ENCODE data around the gene PGAP1.

PGAP1 gene

GRCh38 chr2:196887431-196887830, 39.1 kb downstream of the PGAP1 start:
- DNase-seq = no peak

GRCh38 chr2:196884368-196884767, 42.1 kb downstream of the PGAP1 start:
- no peak for DNase-seq

- DNase-seq = no peak
Measured at GRCh38 chr2:196876364-196876763, 50.1 kb downstream of the PGAP1 start.

GRCh38 chr2:196875414-196875813, 51.1 kb downstream of the PGAP1 start:
- no peak for DNase-seq

- no peak for DNase-seq
Measured at GRCh38 chr2:196873511-196873910, 53.0 kb downstream of the PGAP1 start.

- DNase-seq = no peak
Measured at GRCh38 chr2:196854629-196855028, 71.9 kb downstream of the PGAP1 start.

- DNase-seq = no peak
Measured at GRCh38 chr2:196853301-196854087, 73.0 kb downstream of the PGAP1 start.

GRCh38 chr2:196851088-196851487, 75.4 kb downstream of the PGAP1 start:
- DNase-seq = no peak

GRCh38 chr2:196849895-196850294, 76.6 kb downstream of the PGAP1 start:
- peak in 1 of 3 donors; percentile 3 for DNase-seq

GRCh38 chr2:196846295-196846694, 80.2 kb downstream of the PGAP1 start:
- DNase-seq = no peak

- DNase-seq = no peak
Measured at GRCh38 chr2:196845371-196845770, 81.1 kb downstream of the PGAP1 start.

GRCh38 chr2:196840171-196840570, 86.3 kb downstream of the PGAP1 start:
- DNase-seq = no peak

- DNase-seq = no peak
Measured at GRCh38 chr2:196839574-196839973, 86.9 kb downstream of the PGAP1 start.

GRCh38 chr2:196836440-196836839, 90.1 kb downstream of the PGAP1 start:
- peak in 1 of 3 donors; percentile 23 for DNase-seq

- DNase-seq = no peak
Measured at GRCh38 chr2:196830701-196831100, 95.8 kb downstream of the PGAP1 start.

- no peak for DNase-seq
Measured at GRCh38 chr2:196827356-196827755, 99.2 kb downstream of the PGAP1 start.

- DNase-seq = peak; percentile 35 to 71 (median 69)
Measured at GRCh38 chr2:196823750-196824522, 102.6 kb downstream of the PGAP1 start.

GRCh38 chr2:196821195-196821594, 105.3 kb downstream of the PGAP1 start:
- DNase-seq = peak in 1 of 3 donors; percentile 9

GRCh38 chr2:196809260-196809659, 117.2 kb downstream of the PGAP1 start, which contains the start of gene C2orf66:
TSS of gene C2orf66 (minus strand) at chr2:196809355. CDS start at chr2:196809336, 19 bp downstream.
- no peak for DNase-seq

- DNase-seq = no peak
Measured at GRCh38 chr2:196808083-196808665, 118.3 kb downstream of the PGAP1 start.

GRCh38 chr2:196804381-196804780, 122.1 kb downstream of the PGAP1 start:
- no peak for DNase-seq

- no peak for DNase-seq
Measured at GRCh38 chr2:196802401-196802800, 124.1 kb downstream of the PGAP1 start.

GRCh38 chr2:196801674-196802261, 124.7 kb downstream of the PGAP1 start:
- no peak for DNase-seq

All from suppressor macrophage treated with lipopolysaccharide for 1 hour (primary cell).